Gastrocnemius medialis (tissue), 4 donors: ENCODE data around the gene ZC3H12C. TPM values are rescaled to one million over a fixed set of nuclear protein-coding genes. Genes with fewer than 3 reads are reported as not detected.

Experiments
- ATAC-seq, 2 donors: fragments of 150-250 bp; one replicate each; pipeline ENCODE4 v1.9.1; 2016
- DNase-seq, 2 donors: peaks; one replicate each; pipeline ENCODE4 v3.0.0-alpha.2; 2019
- H3K27ac ChIP-seq, 4 donors: fragments of 200-600 bp; sonication (generic); 1 replicate in 1 of 4; 2 replicates in 3 of 4; pipeline ENCODE4 v1.5.1; 2016 to 2018; ENCODE audit warnings: mild to moderate bottlenecking in 2 of 4, moderate library complexity in 1 of 4
- H3K27me3 ChIP-seq, 3 donors: fragments of 200-600 bp; sonication (generic) in 2 of 3; 1 replicate in 1 of 3; 2 replicates in 2 of 3; pipeline versions ENCODE4 v1.5.1 to v1.6.0; 2016 to 2019; ENCODE audit warnings: mild to moderate bottlenecking in 1 of 3, moderate library complexity in 1 of 3
- H3K36me3 ChIP-seq, 2 donors: fragments of 200-600 bp; sonication (generic) in 1 of 2; one replicate each; pipeline ENCODE4 v1.5.1; 2017 to 2018
- H3K4me1 ChIP-seq, 2 donors: fragments of 200-600 bp; sonication (generic) in 1 of 2; one replicate each; pipeline ENCODE4 v1.5.1; 2016 to 2017; ENCODE audit warnings: mild to moderate bottlenecking in 2 of 2
- H3K4me3 ChIP-seq, 4 donors: fragments of 200-600 bp; sonication (generic) in 3 of 4; 1 replicate in 1 of 4; 2 replicates in 3 of 4; pipeline ENCODE4 v1.5.1; 2016 to 2019; ENCODE audit warnings: mild to moderate bottlenecking in 2 of 4
- H3K9me3 ChIP-seq, 3 donors: fragments of 200-600 bp; sonication (generic) in 2 of 3; 1 replicate in 1 of 3; 2 replicates in 2 of 3; pipeline ENCODE4 v1.5.1; 2016 to 2019
- POLR2A ChIP-seq, 2 donors: fragments of 450-650 bp; IDR thresholded peaks; one replicate each; pipeline ENCODE4 v1.6.1; 2017; ENCODE audit warnings: antibody characterized with exemption in 2 of 2, mild to moderate bottlenecking in 2 of 2, moderate library complexity in 2 of 2
- in situ Hi-C, 4 donors: fragments of 200-750 bp; cut with MboI; loops; one replicate each; pipeline versions ENCODE4 v1.15.0 to v1.8.0; 2017; ENCODE audit warnings: low sequenced_read_pairs in 4 of 4
- intact Hi-C: fragments of 100-400 bp; cut with DNase I; formaldehyde crosslinking; loops from one replicate; pipeline ENCODE4 v1.15.1; 2023; ENCODE audit warnings: low total_unique reads
- total RNA-seq, 4 donors: library from RNA; depleted of rRNA; stranded (reverse); fragments of >200 nt; gene quantifications; one replicate each; pipeline versions ENCODE4 v1.1.0 to v1.2.3, GENCODE V29; 2016
- TF ChIP-seq, protein P1 (sequence below), 5 experiments: fragments of 450-650 bp in 3 of 5; fragments of 200-600 bp in 2 of 5; sonication (generic) in 2 of 5; IDR thresholded peaks in 4 of 5; conservative IDR thresholded peaks in 1 of 5; 1 replicate in 4 of 5; 2 replicates in 1 of 5; pipeline ENCODE4 v1.5.1; 2016 to 2019; ENCODE audit warnings: antibody characterized with exemption in 5 of 5, mild to moderate bottlenecking in 3 of 5, moderate library complexity in 3 of 5

The ZC3H12C gene
- total RNA-seq, 4 donors from 2014 or later: 20.9 to 41.1 (median 30.9) TPM

DNA sequence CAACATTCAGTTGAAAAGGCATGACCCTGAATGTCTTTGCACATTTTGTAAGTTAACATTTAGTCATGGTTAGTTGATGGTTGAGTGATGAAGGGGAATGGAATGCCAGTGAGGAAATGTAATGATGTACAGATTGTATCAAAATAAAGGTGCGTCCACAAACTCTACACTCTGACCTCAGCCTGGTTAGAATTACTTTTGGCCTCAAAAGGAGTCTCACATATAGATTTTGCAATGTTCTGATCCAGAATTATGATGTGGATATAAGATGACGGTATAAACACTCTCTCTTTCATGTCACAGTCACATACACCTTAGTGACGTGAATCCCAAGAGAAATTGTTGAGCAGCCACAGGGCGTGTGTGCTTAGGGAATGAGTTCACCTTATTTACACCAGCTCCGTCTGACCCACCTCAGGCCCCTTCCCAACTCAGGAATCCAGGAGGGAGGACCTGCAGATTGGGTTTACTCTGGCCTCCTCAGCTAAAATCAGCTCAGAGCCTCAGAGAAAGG lies 103.1 kb downstream of the ZC3H12C start:
- Histone ChIP-seq H3K27me3 (no peaks in the 10 kb centered on the region), H3K27ac (no peak overlapping the region), H3K4me1 (no peaks in the 10 kb centered on the region), H3K36me3 (no peaks in the 10 kb centered on the region), H3K4me3 (no peak overlapping the region), H3K9me3 (no peaks in the 10 kb centered on the region)
- intact Hi-C loops: no loop called here
- ATAC-seq (no peak), DNase-seq (no peak)
- TF ChIP-seq, protein P1, sequence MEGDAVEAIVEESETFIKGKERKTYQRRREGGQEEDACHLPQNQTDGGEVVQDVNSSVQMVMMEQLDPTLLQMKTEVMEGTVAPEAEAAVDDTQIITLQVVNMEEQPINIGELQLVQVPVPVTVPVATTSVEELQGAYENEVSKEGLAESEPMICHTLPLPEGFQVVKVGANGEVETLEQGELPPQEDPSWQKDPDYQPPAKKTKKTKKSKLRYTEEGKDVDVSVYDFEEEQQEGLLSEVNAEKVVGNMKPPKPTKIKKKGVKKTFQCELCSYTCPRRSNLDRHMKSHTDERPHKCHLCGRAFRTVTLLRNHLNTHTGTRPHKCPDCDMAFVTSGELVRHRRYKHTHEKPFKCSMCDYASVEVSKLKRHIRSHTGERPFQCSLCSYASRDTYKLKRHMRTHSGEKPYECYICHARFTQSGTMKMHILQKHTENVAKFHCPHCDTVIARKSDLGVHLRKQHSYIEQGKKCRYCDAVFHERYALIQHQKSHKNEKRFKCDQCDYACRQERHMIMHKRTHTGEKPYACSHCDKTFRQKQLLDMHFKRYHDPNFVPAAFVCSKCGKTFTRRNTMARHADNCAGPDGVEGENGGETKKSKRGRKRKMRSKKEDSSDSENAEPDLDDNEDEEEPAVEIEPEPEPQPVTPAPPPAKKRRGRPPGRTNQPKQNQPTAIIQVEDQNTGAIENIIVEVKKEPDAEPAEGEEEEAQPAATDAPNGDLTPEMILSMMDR (IDR thresholded peaks at IDR 0.05 in 4 of 5, conservative IDR thresholded peaks at IDR 0.05 in 1 of 5): no peak
- no peak for TF ChIP-seq POLR2A (IDR thresholded peaks at IDR 0.05)
- in situ Hi-C loops: loop anchor here in 1 of 4 donors (25.0 kb wide), 1 partner anchor 1041 kb away; the partner anchor contains the start of gene POU2AF2

DNA sequence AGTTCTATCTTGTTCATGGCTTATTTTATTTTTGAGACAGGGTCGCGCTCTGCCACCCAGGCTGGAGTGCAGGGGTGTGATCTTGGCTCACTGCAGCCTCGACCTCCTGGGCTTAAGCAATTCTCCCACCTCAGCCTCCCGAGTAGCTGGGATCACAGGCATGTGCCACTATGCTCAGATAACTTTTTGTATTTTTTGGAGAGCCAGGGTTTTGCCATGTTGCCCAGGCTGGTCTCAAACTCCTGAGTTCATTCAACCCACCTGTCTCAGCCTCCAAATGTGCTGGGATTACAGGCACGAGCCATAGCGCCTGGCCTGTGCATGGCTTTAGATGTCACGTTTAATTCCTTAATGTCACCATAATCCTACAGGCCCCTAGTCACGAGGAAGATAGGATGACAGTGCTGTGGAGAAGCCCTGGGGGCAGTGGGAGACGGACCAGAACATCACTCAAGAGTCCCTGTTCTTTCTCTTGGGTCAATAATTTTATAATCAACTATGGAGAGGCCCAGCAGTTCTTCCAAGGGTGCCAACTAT lies 103.8 kb downstream of the ZC3H12C start:
- no peak for DNase-seq
- in situ Hi-C loops (loop anchor here in 1 of 4 donors (25.0 kb wide), 1 partner anchor 1040 kb away; the partner anchor contains the start of gene POU2AF2), intact Hi-C loops (no loop called here)
- Histone ChIP-seq H3K9me3 (no peaks in the 10 kb centered on the region), H3K27me3 (no peaks in the 10 kb centered on the region), H3K4me3 (no peak overlapping the region), H3K4me1 (no peaks in the 10 kb centered on the region), H3K27ac (no peak overlapping the region), H3K36me3 (no peaks in the 10 kb centered on the region)
- TF ChIP-seq, protein P1 (IDR thresholded peaks at IDR 0.05 in 4 of 5, conservative IDR thresholded peaks at IDR 0.05 in 1 of 5): no peak
- TF ChIP-seq POLR2A (IDR thresholded peaks at IDR 0.05): no peak
- no peak for ATAC-seq

DNA sequence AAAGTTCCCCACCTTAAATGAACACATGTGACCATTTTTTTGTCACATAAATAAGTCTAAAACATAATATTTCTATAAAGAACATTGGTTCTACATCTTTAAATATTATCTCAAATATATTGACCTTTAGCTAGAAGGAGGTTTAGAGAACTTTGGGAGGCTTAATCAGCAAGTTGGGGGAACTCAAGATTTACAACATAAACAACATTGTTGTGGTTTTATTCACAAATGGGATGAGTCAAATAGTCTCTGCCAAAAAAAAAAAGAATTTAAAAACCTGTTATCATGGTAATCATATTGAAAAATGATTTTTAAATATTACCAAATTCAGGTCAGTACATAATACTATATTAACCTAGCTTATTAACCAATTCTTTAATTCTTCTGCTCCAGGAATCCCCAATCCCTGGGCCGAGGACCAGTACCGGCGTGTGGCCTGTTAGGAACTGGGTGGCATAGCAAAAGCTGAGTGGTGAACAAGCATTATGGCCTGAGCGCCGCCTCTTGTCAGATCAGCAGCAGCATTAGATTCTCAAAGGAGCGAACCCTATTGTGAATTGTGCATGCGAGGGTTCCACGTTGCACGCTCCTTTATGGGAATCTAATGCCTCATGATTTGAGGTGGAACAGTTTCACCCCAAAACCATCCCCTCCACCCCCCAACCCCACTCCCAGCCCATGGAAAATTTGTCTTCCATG lies 105.0 kb downstream of the ZC3H12C start:
- Histone ChIP-seq H3K9me3 (no peaks in the 10 kb centered on the region), H3K36me3 (no peaks in the 10 kb centered on the region), H3K4me1 (no peaks in the 10 kb centered on the region), H3K4me3 (no peak overlapping the region), H3K27ac (no peak overlapping the region), H3K27me3 (no peaks in the 10 kb centered on the region)
- no peak for TF ChIP-seq POLR2A (IDR thresholded peaks at IDR 0.05)
- TF ChIP-seq, protein P1 (IDR thresholded peaks at IDR 0.05 in 4 of 5, conservative IDR thresholded peaks at IDR 0.05 in 1 of 5): no peak
- ATAC-seq (no peak), DNase-seq (no peak)
- in situ Hi-C loops: loop anchor here in 1 of 4 donors (25.0 kb wide), 1 partner anchor 1039 kb away; the partner anchor contains the start of gene POU2AF2
- intact Hi-C loops: no loop called here

DNA sequence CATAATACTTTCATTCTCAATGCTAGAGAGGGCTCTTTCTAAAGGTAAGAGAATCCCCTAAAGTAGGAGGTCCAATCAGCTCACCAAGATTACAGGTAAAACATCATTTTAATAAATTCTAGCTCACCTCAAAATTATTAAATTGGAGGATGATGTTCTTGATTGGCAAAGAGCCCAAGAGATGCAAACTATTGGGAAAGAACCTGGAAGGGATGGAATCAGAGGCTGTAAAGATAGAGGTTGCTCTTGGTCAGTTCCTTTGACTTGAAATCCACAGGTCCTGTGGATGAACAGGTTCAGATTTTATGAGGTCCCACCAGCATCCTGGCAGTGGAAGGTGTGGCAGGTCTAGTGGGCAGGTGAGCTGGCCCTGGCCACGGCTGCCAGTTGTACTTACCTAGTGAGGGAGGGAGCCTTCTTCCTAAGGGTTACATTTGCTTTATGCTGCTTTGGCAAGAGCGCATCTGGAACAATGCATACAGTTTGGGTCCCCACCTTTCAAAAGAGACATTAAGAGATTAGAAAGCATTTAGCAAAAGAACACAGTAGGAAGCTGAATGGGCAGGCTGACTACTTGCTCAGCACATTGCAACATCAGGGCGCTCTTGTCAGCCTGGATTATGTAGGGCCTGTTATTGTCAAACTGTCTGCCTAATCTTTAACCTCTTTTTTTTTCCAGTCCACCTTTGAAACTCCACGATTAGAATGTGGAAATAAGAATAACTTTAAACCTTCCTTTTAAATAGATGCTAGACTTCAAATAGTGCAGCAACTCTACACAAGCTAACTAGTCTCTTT lies 106.2 kb downstream of the ZC3H12C start:
- Histone ChIP-seq H3K27me3 (no peaks in the 10 kb centered on the region), H3K4me3 (no peak overlapping the region), H3K9me3 (no peaks in the 10 kb centered on the region), H3K27ac (no peak overlapping the region), H3K36me3 (no peaks in the 10 kb centered on the region), H3K4me1 (no peaks in the 10 kb centered on the region)
- in situ Hi-C loops (loop anchor here in 1 of 4 donors (25.0 kb wide), 1 partner anchor 1038 kb away; the partner anchor contains the start of gene POU2AF2), intact Hi-C loops (no loop called here)
- TF ChIP-seq, protein P1 (IDR thresholded peaks at IDR 0.05 in 4 of 5, conservative IDR thresholded peaks at IDR 0.05 in 1 of 5): no peak
- no peak for TF ChIP-seq POLR2A (IDR thresholded peaks at IDR 0.05)
- no peak for DNase-seq
- no peak for ATAC-seq
